Measurements from ENCODE around the gene GTSF1L.
"Not testable (repeated sequence)": the region's sequence is repeated elsewhere in the genome, so short reads cannot be mapped to it uniquely, and the experiment has no call there.

The GTSF1L gene

DNA sequence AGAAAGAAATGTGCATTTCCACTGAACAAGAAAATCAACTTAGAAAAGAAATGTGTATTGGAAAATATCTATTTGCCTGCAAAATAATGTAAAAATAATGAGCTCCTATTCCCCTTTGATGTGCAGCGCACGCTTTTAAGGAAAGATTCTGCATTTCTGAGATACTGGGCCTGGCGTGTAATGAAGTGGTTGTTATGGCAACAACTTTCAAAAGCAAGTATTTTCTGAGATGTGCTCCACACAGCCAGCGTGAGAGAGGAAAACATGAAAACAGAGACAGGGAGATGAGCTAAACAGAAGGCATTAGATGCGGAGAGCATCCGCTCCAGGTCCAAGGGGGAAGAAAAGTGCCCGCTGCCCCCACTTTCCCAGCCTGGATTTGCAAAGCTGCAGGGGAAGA is 39.1 kb upstream of the GTSF1L start:
- Histone ChIP-seq H3K27me3 (ENCODE audit: insufficient read depth, poor library complexity, severe bottlenecking) (no peaks in the 10 kb centered on the region), H3K27ac (replicated peaks) (no peak overlapping the region), H3K4me3 (replicated peaks; ENCODE audit: insufficient read depth, low read length) (no peak overlapping the region)
- TF ChIP-seq POLR2AphosphoS5 (IDR thresholded peaks at IDR 0.05; ENCODE audit: low read depth) (no peak), SPI1 (IDR thresholded peaks at IDR 0.05; ENCODE audit: borderline replicate concordance, low read depth) (no peak), GABPA (IDR thresholded peaks at IDR 0.05; ENCODE audit: low read depth) (no peak)
- TF ChIP-seq, protein P1, sequence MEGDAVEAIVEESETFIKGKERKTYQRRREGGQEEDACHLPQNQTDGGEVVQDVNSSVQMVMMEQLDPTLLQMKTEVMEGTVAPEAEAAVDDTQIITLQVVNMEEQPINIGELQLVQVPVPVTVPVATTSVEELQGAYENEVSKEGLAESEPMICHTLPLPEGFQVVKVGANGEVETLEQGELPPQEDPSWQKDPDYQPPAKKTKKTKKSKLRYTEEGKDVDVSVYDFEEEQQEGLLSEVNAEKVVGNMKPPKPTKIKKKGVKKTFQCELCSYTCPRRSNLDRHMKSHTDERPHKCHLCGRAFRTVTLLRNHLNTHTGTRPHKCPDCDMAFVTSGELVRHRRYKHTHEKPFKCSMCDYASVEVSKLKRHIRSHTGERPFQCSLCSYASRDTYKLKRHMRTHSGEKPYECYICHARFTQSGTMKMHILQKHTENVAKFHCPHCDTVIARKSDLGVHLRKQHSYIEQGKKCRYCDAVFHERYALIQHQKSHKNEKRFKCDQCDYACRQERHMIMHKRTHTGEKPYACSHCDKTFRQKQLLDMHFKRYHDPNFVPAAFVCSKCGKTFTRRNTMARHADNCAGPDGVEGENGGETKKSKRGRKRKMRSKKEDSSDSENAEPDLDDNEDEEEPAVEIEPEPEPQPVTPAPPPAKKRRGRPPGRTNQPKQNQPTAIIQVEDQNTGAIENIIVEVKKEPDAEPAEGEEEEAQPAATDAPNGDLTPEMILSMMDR (IDR thresholded peaks at IDR 0.05; ENCODE audit: insufficient read depth, low read length) = no peak
- TF ChIP-seq, protein P2, sequence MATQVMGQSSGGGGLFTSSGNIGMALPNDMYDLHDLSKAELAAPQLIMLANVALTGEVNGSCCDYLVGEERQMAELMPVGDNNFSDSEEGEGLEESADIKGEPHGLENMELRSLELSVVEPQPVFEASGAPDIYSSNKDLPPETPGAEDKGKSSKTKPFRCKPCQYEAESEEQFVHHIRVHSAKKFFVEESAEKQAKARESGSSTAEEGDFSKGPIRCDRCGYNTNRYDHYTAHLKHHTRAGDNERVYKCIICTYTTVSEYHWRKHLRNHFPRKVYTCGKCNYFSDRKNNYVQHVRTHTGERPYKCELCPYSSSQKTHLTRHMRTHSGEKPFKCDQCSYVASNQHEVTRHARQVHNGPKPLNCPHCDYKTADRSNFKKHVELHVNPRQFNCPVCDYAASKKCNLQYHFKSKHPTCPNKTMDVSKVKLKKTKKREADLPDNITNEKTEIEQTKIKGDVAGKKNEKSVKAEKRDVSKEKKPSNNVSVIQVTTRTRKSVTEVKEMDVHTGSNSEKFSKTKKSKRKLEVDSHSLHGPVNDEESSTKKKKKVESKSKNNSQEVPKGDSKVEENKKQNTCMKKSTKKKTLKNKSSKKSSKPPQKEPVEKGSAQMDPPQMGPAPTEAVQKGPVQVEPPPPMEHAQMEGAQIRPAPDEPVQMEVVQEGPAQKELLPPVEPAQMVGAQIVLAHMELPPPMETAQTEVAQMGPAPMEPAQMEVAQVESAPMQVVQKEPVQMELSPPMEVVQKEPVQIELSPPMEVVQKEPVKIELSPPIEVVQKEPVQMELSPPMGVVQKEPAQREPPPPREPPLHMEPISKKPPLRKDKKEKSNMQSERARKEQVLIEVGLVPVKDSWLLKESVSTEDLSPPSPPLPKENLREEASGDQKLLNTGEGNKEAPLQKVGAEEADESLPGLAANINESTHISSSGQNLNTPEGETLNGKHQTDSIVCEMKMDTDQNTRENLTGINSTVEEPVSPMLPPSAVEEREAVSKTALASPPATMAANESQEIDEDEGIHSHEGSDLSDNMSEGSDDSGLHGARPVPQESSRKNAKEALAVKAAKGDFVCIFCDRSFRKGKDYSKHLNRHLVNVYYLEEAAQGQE (IDR thresholded peaks at IDR 0.05; ENCODE audit: insufficient replicate concordance, low read depth) = no peak
- no peak for DNase-seq (ENCODE audit: low read depth in 1 of 2, low spot score in 1 of 2)

DNA sequence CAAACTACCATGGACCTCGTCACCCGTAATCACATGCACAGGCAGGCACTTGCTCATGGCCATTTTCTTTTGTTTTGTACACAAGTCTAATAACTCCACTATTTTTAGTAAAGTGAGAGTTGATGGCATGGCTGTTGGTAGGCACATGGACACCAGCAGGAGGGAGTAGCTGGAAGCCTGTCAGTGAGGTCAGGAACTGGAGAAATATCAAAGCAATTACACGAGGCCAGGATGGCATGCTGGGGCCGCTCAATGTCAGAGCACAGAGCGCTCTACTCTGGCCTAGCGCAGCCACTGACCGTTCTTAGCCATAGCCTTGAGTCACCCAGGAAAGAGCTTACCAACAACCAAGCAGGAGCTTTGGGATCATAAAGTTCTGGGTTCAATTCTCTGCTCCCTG is 36.1 kb upstream of the GTSF1L start:
- Histone ChIP-seq H3K27ac (replicated peaks) (no peak overlapping the region), H3K27me3 (ENCODE audit: insufficient read depth, poor library complexity, severe bottlenecking) (no peaks in the 10 kb centered on the region)
- DNase-seq (ENCODE audit: low read depth in 1 of 2, low spot score in 1 of 2) = no peak

DNA sequence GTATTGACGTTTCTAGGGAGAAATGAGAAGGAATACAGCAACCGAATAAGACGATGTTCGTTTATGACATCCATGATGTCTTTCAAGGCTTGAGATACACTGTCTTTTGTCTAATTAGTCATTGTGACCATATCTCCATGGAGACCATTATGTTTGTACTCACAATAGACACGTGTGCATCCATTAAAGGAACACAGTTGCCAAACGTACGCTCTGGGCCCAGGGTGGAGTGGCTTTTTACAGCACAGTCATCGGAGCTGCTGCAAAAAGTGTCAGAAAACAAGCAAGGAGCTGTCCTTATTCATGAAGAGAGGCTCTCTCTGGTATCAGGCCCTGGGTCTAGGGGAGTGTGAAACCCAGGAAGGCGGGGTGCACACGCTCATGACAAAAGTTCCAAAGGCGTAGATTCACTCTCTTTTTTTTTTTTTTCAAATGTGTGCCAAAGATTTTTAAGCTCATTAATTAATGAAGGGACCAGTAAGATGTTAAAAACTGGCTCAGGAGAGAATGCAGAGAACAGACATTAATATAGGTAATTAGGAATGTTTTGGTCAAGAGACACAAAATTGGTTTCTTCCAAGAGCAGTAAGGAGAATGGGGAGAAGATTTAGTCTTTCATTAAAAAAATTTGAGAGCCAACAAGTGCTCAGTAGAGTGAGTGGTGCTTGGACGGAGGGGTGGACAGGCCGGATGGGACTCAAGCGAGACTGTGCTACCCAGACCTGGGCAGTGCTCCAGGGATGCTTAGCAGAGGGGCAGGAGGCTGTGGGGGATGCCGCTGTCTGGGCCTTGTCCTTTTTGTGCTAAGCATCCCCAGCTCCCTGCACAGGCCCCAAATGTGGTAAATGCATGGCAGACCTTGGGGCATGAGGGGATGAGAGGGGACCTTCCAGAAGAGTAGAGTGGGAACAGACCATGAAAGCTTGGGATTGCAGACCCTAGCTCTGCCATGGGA is 34.9 kb upstream of the GTSF1L start:
- H3K4me3 ChIP-seq (replicated peaks; ENCODE audit: insufficient read depth, low read length) = no peak overlapping the region
- H3K27me3 ChIP-seq (ENCODE audit: insufficient read depth, poor library complexity, severe bottlenecking) = no peaks in the 10 kb centered on the region
- TF ChIP-seq GABPA (IDR thresholded peaks at IDR 0.05; ENCODE audit: low read depth) (no peak), SPI1 (IDR thresholded peaks at IDR 0.05; ENCODE audit: borderline replicate concordance, low read depth) (no peak), POLR2AphosphoS5 (IDR thresholded peaks at IDR 0.05; ENCODE audit: low read depth) (no peak)
- TF ChIP-seq, protein P2 (IDR thresholded peaks at IDR 0.05; ENCODE audit: insufficient replicate concordance, low read depth) = no peak
- TF ChIP-seq, protein P1 (IDR thresholded peaks at IDR 0.05; ENCODE audit: insufficient read depth, low read length) = no peak
- DNase-seq (ENCODE audit: low read depth in 1 of 2, low spot score in 1 of 2) = no peak
- H3K27ac ChIP-seq (replicated peaks) = no peak overlapping the region

More for the DNA sequence above, 36.1 kb upstream of the GTSF1L start:
- TF ChIP-seq POLR2AphosphoS5 (IDR thresholded peaks at IDR 0.05; ENCODE audit: low read depth) (no peak), SPI1 (IDR thresholded peaks at IDR 0.05; ENCODE audit: borderline replicate concordance, low read depth) (no peak), GABPA (IDR thresholded peaks at IDR 0.05; ENCODE audit: low read depth) (no peak)
- TF ChIP-seq, protein P1 (IDR thresholded peaks at IDR 0.05; ENCODE audit: insufficient read depth, low read length) = no peak
- TF ChIP-seq, protein P2 (IDR thresholded peaks at IDR 0.05; ENCODE audit: insufficient replicate concordance, low read depth) = no peak
- H3K4me3 ChIP-seq (replicated peaks; ENCODE audit: insufficient read depth, low read length) = no peak overlapping the region

DNA sequence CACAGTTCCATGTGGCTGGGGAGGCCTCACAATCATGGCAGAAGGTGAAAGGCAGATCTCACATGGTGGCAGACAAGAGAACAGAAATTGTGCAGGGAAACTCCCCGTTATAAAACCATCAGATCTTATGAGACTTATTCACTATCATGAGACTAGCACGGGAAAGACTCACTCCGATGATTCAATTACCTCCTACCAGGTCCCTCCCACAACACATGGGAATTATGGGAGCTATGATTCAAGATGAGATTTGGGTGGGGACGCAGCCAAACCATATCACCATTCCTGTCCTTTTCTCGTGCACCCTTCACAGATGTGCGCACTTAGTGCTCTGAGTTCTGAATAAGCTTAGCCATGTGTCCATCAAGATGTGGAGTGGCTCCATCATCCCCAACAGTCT is 31.1 kb upstream of the GTSF1L start:
- DNase-seq (ENCODE audit: low read depth in 1 of 2, low spot score in 1 of 2); H3K4me3 ChIP-seq (replicated peaks; ENCODE audit: insufficient read depth, low read length); H3K27ac ChIP-seq (replicated peaks); H3K27me3 ChIP-seq (ENCODE audit: insufficient read depth, poor library complexity, severe bottlenecking): not testable (repeated sequence)

All from HL-60 (cell line).